K562 (cell line): ENCODE measurements around the gene GALNT18. TPM values are rescaled to one million over a fixed set of nuclear protein-coding genes. Genes with fewer than 3 reads are reported as not detected.

Experiments used
- ATAC-seq: fragments of 200-7000 bp; cut with Tn5 transposase; 3 replicates; pipeline ENCODE4 v1.9.1; 2020; ENCODE audit warnings: moderate library complexity
- BruUV-seq: library from RNA; stranded (reverse); fragments of 400-500 nt; replicated peaks from 2 replicates; lab custom pipeline; 2021; lab: Mats Ljungman, UMichigan
- CTCF ChIA-PET: fragments of 300-600 bp; formaldehyde crosslinking; extraction: SDS; loops from one replicate; lab custom pipeline; 2021; ENCODE audit warnings: low intra/inter-chr PET ratio; lab: Yijun Ruan, JAX
- POLR2A ChIA-PET: fragments of 300-600, 350-650 bp; sonication (Branson Sonifier 250); formaldehyde crosslinking; extraction: SDS; loops from one replicate; lab custom pipeline; 2021; ENCODE audit warnings: antibody characterized with exemption, inconsistent platforms; lab: Yijun Ruan, JAX
- DNase-seq, 4 experiments: peaks; one replicate each; pipeline versions ENCODE4 v3.0.0 to v3.0.0-alpha.2; 2011 to 2018; ENCODE audit warnings: low spot score in 3 of 4, mixed read lengths in 3 of 4; ENCODE audit errors: extremely low read depth in 1 of 4
- FAIRE-seq: peaks from 2 replicates; lab custom pipeline; 2011; peaks lifted over from hg19 to GRCh38; lab: Jason Lieb, UNC
- H2AFZ ChIP-seq: 2 replicates; pipeline ENCODE4 v1.6.0; 2011; ENCODE audit warnings: low read depth, low read length, control low read depth, inconsistent platforms
- H3K27ac ChIP-seq: fragments of 200-600 bp; 3 replicates; pipeline ENCODE4 v1.8.0; 2011; ENCODE audit warnings: low read depth, mild to moderate bottlenecking, control low read depth, inconsistent platforms, low read length, moderate library complexity, mixed read lengths; ENCODE audit errors: extremely low read depth
- H3K27me3 ChIP-seq, 2 experiments: fragments of 300-600 bp in 1 of 2; 2 replicates in 1 of 2; 3 replicates in 1 of 2; pipeline versions ENCODE4 v1.6.0 to v1.8.0; 2011; ENCODE audit warnings: inconsistent platforms in 2 of 2, low read length in 2 of 2, mild to moderate bottlenecking in 1 of 2, mixed read lengths in 1 of 2, moderate library complexity in 1 of 2; ENCODE audit not compliant: control insufficient read depth in 2 of 2, insufficient read depth in 2 of 2
- H3K36me3 ChIP-seq: fragments of 300-600 bp; 3 replicates; pipeline ENCODE4 v1.8.0; 2011; ENCODE audit warnings: mild to moderate bottlenecking, low read length, inconsistent platforms; ENCODE audit not compliant: control insufficient read depth, insufficient read depth
- H3K4me1 ChIP-seq, 2 experiments: fragments of 200-600 bp in 1 of 2; replicated peaks in 1 of 2; 2 replicates in 1 of 2; 3 replicates in 1 of 2; pipeline versions ENCODE4 v1.5.1 to v1.8.0; 2011; ENCODE audit warnings: inconsistent platforms in 2 of 2, low read length in 2 of 2, mild to moderate bottlenecking in 1 of 2, mixed read lengths in 1 of 2, moderate library complexity in 1 of 2; ENCODE audit not compliant: control insufficient read depth in 2 of 2, insufficient read depth in 2 of 2
- H3K4me2 ChIP-seq: 2 replicates; pipeline ENCODE4 v1.6.1; 2011; ENCODE audit warnings: low read length, control low read depth, inconsistent platforms, mixed read lengths; ENCODE audit not compliant: insufficient read depth
- H3K4me3 ChIP-seq: fragments of 200-600 bp; sonication (generic), shearing (Covaris generic); 2 replicates; pipeline ENCODE4 v1.5.1; 2016; ENCODE audit warnings: control low read depth, inconsistent platforms
- H3K79me2 ChIP-seq: fragments of 200-600 bp; 3 replicates; pipeline ENCODE4 v1.8.0; 2011; ENCODE audit warnings: low read length, inconsistent platforms; ENCODE audit not compliant: control insufficient read depth, insufficient read depth
- H3K9ac ChIP-seq, 2 experiments: 2 replicates each; pipeline versions ENCODE4 v1.6.0 to v1.6.1; 2011; ENCODE audit warnings: low read depth in 2 of 2, low read length in 2 of 2, control low read depth in 1 of 2, inconsistent platforms in 1 of 2, mild to moderate bottlenecking in 1 of 2, mixed read lengths in 1 of 2; ENCODE audit not compliant: insufficient read depth in 1 of 2
- H3K9me1 ChIP-seq: one replicate; pipeline ENCODE4 v1.6.0; 2011; ENCODE audit warnings: inconsistent platforms, mild to moderate bottlenecking, low read length, moderate library complexity; ENCODE audit not compliant: control insufficient read depth, insufficient read depth
- H3K9me3 ChIP-seq: replicated peaks from 2 replicates; pipeline ENCODE4 v1.5.1; 2011; ENCODE audit warnings: low read depth, low read length, inconsistent platforms; ENCODE audit not compliant: control insufficient read depth, insufficient read depth
- H4K20me1 ChIP-seq: replicated peaks from 2 replicates; pipeline ENCODE4 v1.6.1; 2011; ENCODE audit warnings: low read length, inconsistent platforms, mixed read lengths; ENCODE audit not compliant: control insufficient read depth, insufficient read depth
- BDP1 ChIP-seq: IDR thresholded peaks from 3 replicates; pipeline ENCODE4 v1.6.1; 2011; ENCODE audit not compliant: insufficient read length, insufficient read depth
- BRF1 ChIP-seq: IDR thresholded peaks from 3 replicates; pipeline ENCODE4 v1.6.1; 2011; ENCODE audit warnings: borderline replicate concordance, mild to moderate bottlenecking; ENCODE audit not compliant: insufficient read length; ENCODE audit errors: extremely low read depth
- GTF2F1 ChIP-seq: IDR thresholded peaks from 2 replicates; pipeline ENCODE4 v1.6.1; 2011; ENCODE audit warnings: low read depth, low read length, improper control_type of control experiment
- LEF1 ChIP-seq: fragments of 450-650 bp; IDR thresholded peaks from 2 replicates; pipeline ENCODE4 v1.6.1; 2016; ENCODE audit warnings: mild to moderate bottlenecking
- NR3C1 ChIP-seq: sonication (generic); formaldehyde crosslinking; IDR thresholded peaks from 2 replicates; pipeline ENCODE4 v1.8.1; 2022; ENCODE audit warnings: missing genetic modification reagents
- ZBTB7A ChIP-seq: IDR thresholded peaks from 2 replicates; pipeline ENCODE4 v1.6.1; 2011; ENCODE audit warnings: low read depth, mild to moderate bottlenecking, low read length, moderate library complexity, borderline replicate concordance; ENCODE audit not compliant: control insufficient read depth
- ZNF134 ChIP-seq: fragments of 250-450 bp; sonication (Bioruptor Pico); conservative IDR thresholded peaks from 2 replicates; pipeline ENCODE4 v1.4.0; 2020
- ZNF175 ChIP-seq: fragments of 200-800 bp; sonication (Bioruptor generic); IDR thresholded peaks from 2 replicates; pipeline ENCODE4 v1.6.1; 2016; ENCODE audit warnings: low read depth, mild to moderate bottlenecking, missing genetic modification characterization, missing compliant biosample characterization
- ZNF24 ChIP-seq: fragments of 450-650 bp; IDR thresholded peaks from 2 replicates; pipeline ENCODE4 v1.6.1; 2016
- ZNF696 ChIP-seq: fragments of 250-450 bp; sonication (Bioruptor Pico); conservative IDR thresholded peaks from 2 replicates; pipeline ENCODE4 v1.4.0; 2020; ENCODE audit warnings: mild to moderate bottlenecking, moderate library complexity
- WGBS: fragments of 100-300 bp; shearing (Covaris generic); methylation state at CpG from one replicate; pipeline ENCODE4 v1.1.6; 2016; ENCODE audit warnings: low coverage, mixed read lengths; ENCODE audit not compliant: insufficient coverage; ENCODE audit errors: missing lambda C conversion rate; 5-methylcytosine and 5-hydroxymethylcytosine counted together
- in situ Hi-C: fragments of 300-500 bp; cut with MboI; formaldehyde crosslinking; loops from 4 replicates; pipeline ENCODE4 v1.15.0; 2018; ENCODE audit warnings: inconsistent platforms, mixed read lengths
- intact Hi-C: fragments of 100-400 bp; cut with micrococcal nuclease; formaldehyde crosslinking; loops from 2 replicates; pipeline ENCODE4 v1.14.2; 2022
- polyA plus RNA-seq, 8 experiments: library from polyadenylated mRNA; depleted of rRNA in 4 of 8; stranded (reverse) in 5 of 8; unstranded in 3 of 8; fragments of >200 nt; fragmentation: Nextera tagmentation in 2 of 8; fragmentation: Illumina TruSeq in 1 of 8; extraction: Ambion mirVana in 2 of 8; extraction: Trizol in 1 of 8; gene quantifications; 2 replicates each; pipeline versions ENCODE4 v1.2.1 to v1.2.3, GENCODE V29; 2011 to 2014; ENCODE audit warnings: inconsistent platforms in 1 of 8, missing spikeins in 1 of 8
- total RNA-seq, 7 experiments: library from RNA; depleted of rRNA in 6 of 7; stranded (reverse); fragments of >200 nt in 6 of 7; fragmentation: Illumina TruSeq in 2 of 7; extraction: Trizol in 2 of 7; gene quantifications; 2 replicates each; pipeline versions ENCODE4 v1.2.1 to v1.2.3, GENCODE V29; 2011 to 2021; ENCODE audit warnings: low replicate concordance in 1 of 7

Gene GALNT18
- total and polyA plus RNA-seq, 9 of the 15 experiments (the other 6 are each of a cell fraction or from before 2014, with no cell fraction given), result not detected

- Histone ChIP-seq H3K27ac (no peak overlapping the region), H3K4me2 (no peak overlapping the region), H3K9me1 (no peaks in the 10 kb centered on the region), H4K20me1 (no peaks in the 10 kb centered on the region), H2AFZ (no peak overlapping the region), H3K4me3 (no peak overlapping the region), H3K4me1 (no peaks in the 10 kb centered on the region), H3K36me3 (no peaks in the 10 kb centered on the region), H3K9me3 (no peaks in the 10 kb centered on the region), H3K27me3 (no peaks in the 10 kb centered on the region), H3K9ac (no peak overlapping the region), H3K79me2 (no peaks in the 10 kb centered on the region)
- FAIRE-seq (no peak), ATAC-seq (no peak), DNase-seq (no peak)
- CTCF ChIA-PET, result no interaction called here
- POLR2A ChIA-PET, result no interaction called here
- intact Hi-C loops (no loop called here), in situ Hi-C loops (no loop called here)
- no TSS peak for BruUV-seq
- TF ChIP-seq BDP1, result no peak
- TF ChIP-seq GTF2F1, result no peak
- TF ChIP-seq ZBTB7A, result no peak
Observed at GRCh38 chr11:11363674-11364073, 258.1 kb downstream of the GALNT18 start.

GRCh38 chr11:11359611-11360010 is 262.2 kb downstream of the GALNT18 start:
- no peak overlapping the region for H2AFZ ChIP-seq
- in situ Hi-C loops, result no loop called here
- TF ChIP-seq LEF1 (no peak), ZNF175 (CRISPR knock-in tag) (no peak), ZNF696 (CRISPR knock-in tag) (no peak), ZNF24 (no peak), BRF1 (no peak), ZNF134 (no peak), NR3C1 (CRISPR knock-in tag) (no peak)
- intact Hi-C loops, result no loop called here
- no peak overlapping the region for H3K27ac ChIP-seq
- ChIA-PET POLR2A (no interaction called here), CTCF (no interaction called here)
- no peaks in the 10 kb centered on the region for H3K79me2 ChIP-seq
- no peak for ATAC-seq
- H3K4me1 ChIP-seq, result no peaks in the 10 kb centered on the region
- H3K9me1 ChIP-seq, result no peaks in the 10 kb centered on the region
- no peak overlapping the region for H3K4me2 ChIP-seq
- H3K36me3 ChIP-seq, result no peaks in the 10 kb centered on the region
- H3K9me3 ChIP-seq, result no peaks in the 10 kb centered on the region
- WGBS, result 1% methylated on average over 3 of the region's 3 CpGs
- no peak for DNase-seq
- H3K4me3 ChIP-seq, result no peak overlapping the region
- BruUV-seq, result no TSS peak
- H4K20me1 ChIP-seq, result no peaks in the 10 kb centered on the region
- no peak for FAIRE-seq
- H3K9ac ChIP-seq, result no peak overlapping the region
- 0 out of 5 replicates have a peak, but pooled peaks cover 0 to 5% of the 10 kb centered on the region in 2 experiments for H3K27me3 ChIP-seq
